IPS-18a (cell line): ENCODE measurements around the gene TMEM117.
"Not testable (repeated sequence)": the region's sequence is repeated elsewhere in the genome, so short reads cannot be mapped to it uniquely, and the experiment has no call there.

Source experiments
- H3K27ac ChIP-seq: one replicate; pipeline ENCODE4 v1.5.1; 2013; ENCODE audit warnings: low read length
- H3K27me3 ChIP-seq: one replicate; pipeline ENCODE4 v1.6.1; 2013; ENCODE audit warnings: mild to moderate bottlenecking, low read length; ENCODE audit not compliant: control insufficient read depth, insufficient read depth
- H3K36me3 ChIP-seq: one replicate; pipeline ENCODE4 v1.6.1; 2013; ENCODE audit warnings: low read depth, low read length; ENCODE audit not compliant: control insufficient read depth
- H3K4me1 ChIP-seq: one replicate; pipeline ENCODE4 v1.6.1; 2013; ENCODE audit warnings: low read depth, low read length; ENCODE audit not compliant: control insufficient read depth
- H3K4me3 ChIP-seq: one replicate; pipeline ENCODE4 v1.5.1; 2013; ENCODE audit warnings: low read length
- H3K9ac ChIP-seq: one replicate; pipeline ENCODE4 v1.6.1; 2013; ENCODE audit warnings: mild to moderate bottlenecking, low read length, moderate library complexity
- H3K9me3 ChIP-seq: one replicate; pipeline ENCODE4 v1.6.1; 2013; ENCODE audit warnings: low read depth, low read length; ENCODE audit not compliant: control insufficient read depth

Gene TMEM117

DNA sequence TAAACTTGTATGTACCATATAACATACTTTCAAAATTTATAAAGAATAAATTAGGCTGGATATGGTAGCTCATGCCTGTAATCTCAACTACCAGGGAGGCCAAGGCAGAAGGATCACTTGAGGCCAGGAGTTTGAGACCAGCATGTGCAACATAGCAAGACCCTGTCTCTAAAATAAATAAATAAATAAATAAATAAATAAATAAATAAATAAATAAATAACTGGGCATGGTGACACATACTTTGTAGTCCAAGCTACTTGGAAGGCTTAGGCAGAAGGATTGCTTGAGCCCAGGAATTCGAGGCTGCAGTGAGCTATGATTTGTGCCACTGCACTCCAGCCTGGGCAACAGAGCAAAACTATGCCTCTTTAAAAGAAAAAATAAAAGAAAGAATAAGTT, 359.8 kb downstream of the TMEM117 start:
- H3K27ac ChIP-seq, H3K4me1 ChIP-seq, H3K4me3 ChIP-seq, H3K9ac ChIP-seq, H3K27me3 ChIP-seq, H3K9me3 ChIP-seq, H3K36me3 ChIP-seq: not testable (repeated sequence)

DNA sequence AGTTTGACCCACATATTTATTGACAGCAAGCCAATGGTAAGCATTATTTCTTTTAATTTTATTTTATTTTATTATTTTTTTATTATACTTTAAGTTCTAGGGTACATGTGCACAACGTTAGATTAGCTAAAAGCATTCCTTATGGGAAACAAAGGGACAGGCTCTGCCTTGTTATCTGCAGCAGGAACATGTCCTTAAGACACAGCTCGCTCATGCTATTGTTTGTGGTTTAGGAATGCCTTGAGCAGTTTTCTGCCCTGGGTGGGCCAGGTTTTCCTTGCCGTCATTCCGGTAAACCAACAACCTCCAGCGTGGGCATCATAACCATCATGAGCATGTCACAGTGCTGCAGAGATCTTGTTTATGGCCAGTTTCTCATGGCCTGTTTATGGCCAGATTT, 370.2 kb downstream of the TMEM117 start:
- H3K9me3 ChIP-seq = peaks cover 8% of the 10 kb centered on the region
- H3K4me1 ChIP-seq = no peaks in the 10 kb centered on the region
- no peaks in the 10 kb centered on the region for H3K27me3 ChIP-seq
- no peak overlapping the region for H3K4me3 ChIP-seq
- H3K36me3 ChIP-seq = no peaks in the 10 kb centered on the region
- no peak overlapping the region for H3K27ac ChIP-seq
- no peak overlapping the region for H3K9ac ChIP-seq

DNA sequence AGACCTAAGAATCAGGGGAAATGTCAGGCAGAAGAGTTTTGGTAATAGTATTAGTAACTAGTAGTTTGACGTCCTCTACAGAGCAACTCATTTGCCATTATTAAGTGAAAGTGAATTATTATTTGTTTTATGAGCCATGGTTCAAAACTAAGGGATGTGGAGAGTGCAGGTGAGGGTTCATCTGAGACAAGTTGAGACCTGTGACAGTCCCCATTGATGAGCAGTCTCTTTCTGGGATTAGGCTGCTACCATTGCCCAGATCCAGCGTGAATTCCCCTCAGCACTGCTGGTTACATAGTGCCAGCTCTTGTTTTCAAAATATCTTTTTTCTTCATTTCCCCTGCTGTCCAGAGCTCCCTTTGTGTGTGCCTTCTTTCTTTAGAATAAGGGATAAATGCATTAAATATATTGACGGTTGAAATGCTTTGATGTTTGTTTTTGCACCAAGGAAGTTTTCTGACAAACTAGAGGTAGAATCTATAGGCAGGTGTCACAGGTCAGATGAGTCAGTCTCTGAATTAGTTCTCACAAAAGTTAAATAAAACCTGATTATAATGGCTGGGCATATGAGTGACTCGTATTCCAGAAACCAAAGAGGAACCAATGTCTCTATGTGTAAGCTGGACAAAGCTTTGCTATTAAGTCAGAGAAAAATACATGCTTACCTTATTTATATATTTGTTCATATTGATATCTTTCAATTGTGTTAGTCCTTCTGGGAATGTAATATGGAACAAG, 381.4 kb downstream of the TMEM117 start:
- Histone ChIP-seq H3K9me3 (no peaks in the 10 kb centered on the region), H3K27me3 (no peaks in the 10 kb centered on the region), H3K9ac (no peak overlapping the region), H3K36me3 (no peaks in the 10 kb centered on the region), H3K4me1 (no peaks in the 10 kb centered on the region), H3K4me3 (no peak overlapping the region), H3K27ac (no peak overlapping the region)

DNA sequence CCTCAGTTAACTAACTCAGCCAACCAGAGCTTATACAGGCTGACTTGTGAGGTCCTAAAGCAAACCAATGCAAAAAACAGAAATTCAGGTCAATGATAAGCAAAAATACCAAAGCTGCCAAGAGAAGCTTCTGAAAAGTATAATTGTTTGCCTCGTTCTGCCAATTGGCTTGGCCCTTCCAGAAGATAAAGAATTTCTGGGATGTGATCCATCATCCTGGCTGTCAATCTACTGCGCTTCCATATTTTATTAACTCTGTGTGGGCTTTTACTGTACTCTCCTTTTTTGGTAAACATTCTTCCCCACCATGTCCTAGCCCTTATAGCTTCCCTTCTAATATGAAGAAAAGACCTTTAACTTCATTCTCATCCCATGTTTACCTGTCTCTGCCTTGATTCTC, 387.9 kb downstream of the TMEM117 start:
- H3K9me3 ChIP-seq = no peaks in the 10 kb centered on the region
- H3K27ac ChIP-seq = no peak overlapping the region
- no peaks in the 10 kb centered on the region for H3K4me1 ChIP-seq
- no peaks in the 10 kb centered on the region for H3K36me3 ChIP-seq
- no peak overlapping the region for H3K4me3 ChIP-seq
- no peaks in the 10 kb centered on the region for H3K27me3 ChIP-seq
- H3K9ac ChIP-seq = no peak overlapping the region

DNA sequence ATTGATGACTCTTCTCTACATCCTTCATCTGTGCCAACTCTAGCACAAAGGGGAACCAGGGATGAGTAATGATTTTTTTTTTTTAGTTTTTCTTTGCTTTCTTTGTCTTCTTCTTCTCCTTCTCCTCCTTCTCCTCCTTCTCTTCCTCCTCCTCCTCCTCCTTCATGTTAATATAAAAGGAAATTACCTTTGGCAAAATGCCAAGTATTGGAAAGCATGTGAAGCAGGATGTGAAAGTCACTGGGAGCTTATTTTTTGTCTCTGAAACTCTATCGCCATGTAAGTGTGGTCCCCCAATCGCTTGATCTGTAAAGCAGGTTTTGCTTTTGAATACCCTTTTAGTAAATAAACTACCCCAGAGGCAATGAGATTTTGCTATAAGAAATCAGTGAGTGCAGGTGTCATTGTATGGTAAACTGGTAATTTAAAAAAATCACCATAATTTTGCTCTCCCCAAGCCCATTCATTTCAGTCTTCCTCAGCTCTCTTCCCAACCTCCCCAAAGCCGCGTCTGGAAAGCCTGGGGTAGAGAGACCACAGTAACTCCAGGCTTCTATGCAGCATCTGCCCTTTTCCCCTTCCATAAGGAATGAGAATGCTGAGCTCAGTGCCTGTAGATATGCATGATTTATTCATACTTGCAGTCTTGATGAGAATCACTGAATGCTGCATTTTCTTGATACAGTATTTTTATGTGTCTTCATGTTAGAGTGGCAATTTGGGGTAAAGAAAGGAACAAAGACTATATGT, 388.7 kb downstream of the TMEM117 start:
- no peaks in the 10 kb centered on the region for H3K27me3 ChIP-seq
- H3K36me3 ChIP-seq = no peaks in the 10 kb centered on the region

DNA sequence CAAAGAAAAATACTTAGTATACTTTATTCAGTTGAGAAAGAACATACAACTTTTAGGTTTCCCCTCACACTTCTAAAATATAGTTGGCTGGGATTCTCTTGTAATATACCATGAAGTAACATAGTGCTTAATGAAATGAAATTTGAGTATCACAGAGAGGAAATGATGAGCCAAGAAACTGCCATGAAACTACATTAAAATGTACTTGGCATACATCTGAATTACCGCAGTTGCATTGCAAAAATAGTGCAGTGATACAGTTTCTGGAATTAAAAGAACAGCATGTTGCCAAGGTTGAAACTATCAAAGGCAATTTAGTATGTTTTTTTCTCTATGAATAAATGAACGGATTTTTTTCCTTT, 389.2 kb downstream of the TMEM117 start:
- Histone ChIP-seq H3K27me3 (no peaks in the 10 kb centered on the region), H3K9ac (no peak overlapping the region), H3K9me3 (no peaks in the 10 kb centered on the region), H3K27ac (no peak overlapping the region), H3K4me3 (no peak overlapping the region), H3K36me3 (no peaks in the 10 kb centered on the region), H3K4me1 (peaks cover 4% of the 10 kb centered on the region)

More for the DNA sequence above, 388.7 kb downstream of the TMEM117 start:
- Histone ChIP-seq H3K27ac (no peak overlapping the region), H3K9me3 (no peaks in the 10 kb centered on the region), H3K9ac (no peak overlapping the region), H3K4me1 (no peaks in the 10 kb centered on the region), H3K4me3 (no peak overlapping the region)

DNA sequence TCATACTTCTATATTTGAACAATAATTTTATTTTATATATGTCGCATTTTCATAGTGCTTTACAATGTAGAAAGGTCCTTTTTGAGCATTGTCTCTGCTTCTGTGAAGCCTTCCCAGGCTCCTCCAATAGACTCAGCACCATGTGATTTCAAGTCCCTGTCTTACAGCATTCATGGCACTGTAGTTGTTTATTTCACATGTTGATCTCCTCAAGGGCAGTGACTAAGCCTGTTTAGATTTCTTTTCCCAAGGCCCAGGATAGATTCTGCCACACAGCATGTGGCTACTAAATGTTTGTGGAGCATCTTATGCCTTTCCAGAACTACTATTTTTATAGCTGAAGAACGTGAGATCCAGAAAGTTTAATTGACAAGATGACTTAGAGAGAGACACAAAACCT, 391.7 kb downstream of the TMEM117 start:
- H3K9me3 ChIP-seq = no peaks in the 10 kb centered on the region

DNA sequence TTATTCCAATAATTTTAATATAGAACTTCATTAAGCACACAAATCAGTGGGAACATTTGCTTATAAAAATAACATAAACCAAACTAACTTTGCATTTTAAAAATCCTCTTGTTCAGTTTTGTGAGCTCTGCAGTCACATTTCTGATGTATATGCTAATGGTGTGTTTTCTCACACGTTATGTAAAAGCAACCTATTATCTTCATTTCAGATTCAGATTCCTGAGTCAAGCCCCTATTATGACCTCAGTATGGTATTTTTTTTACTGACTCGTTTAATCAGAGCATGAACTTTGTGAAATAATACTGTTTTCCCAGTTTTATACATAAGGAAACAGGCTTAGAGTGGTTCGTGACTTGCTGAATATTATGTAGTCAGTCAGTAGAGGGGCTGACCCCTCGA, 394.0 kb downstream of the TMEM117 start:
- Histone ChIP-seq H3K27me3 (no peaks in the 10 kb centered on the region), H3K4me3 (no peak overlapping the region), H3K27ac (no peak overlapping the region), H3K9me3 (no peaks in the 10 kb centered on the region), H3K4me1 (peaks cover 8% of the 10 kb centered on the region), H3K9ac (no peak overlapping the region), H3K36me3 (no peaks in the 10 kb centered on the region)

More for the DNA sequence above, 391.7 kb downstream of the TMEM117 start:
- no peaks in the 10 kb centered on the region for H3K27me3 ChIP-seq
- no peaks in the 10 kb centered on the region for H3K36me3 ChIP-seq
- no peak overlapping the region for H3K4me3 ChIP-seq
- H3K27ac ChIP-seq = no peak overlapping the region
- peaks cover 8% of the 10 kb centered on the region for H3K4me1 ChIP-seq
- no peak overlapping the region for H3K9ac ChIP-seq

DNA sequence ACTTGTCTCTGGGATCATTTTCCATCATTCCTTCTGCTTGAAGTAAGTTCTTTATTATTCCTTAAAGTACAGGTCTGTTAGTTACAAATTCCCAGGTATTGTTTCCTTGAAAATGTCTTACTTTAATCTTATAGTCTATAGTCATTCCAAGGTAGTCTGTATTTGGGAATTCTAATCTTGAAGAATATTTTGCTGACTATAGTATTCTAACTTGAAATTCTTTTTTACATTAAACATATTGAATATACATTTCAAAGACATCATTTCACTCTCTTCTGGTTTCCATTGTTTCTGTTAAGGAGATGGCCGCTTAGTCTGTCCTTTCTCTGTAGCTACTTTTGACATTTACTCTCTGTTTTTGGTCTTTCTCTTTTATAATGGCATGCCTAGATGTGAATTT, 399.8 kb downstream of the TMEM117 start:
- no peak overlapping the region for H3K27ac ChIP-seq
- H3K4me1 ChIP-seq = no peaks in the 10 kb centered on the region
- H3K36me3 ChIP-seq = no peaks in the 10 kb centered on the region
- H3K4me3 ChIP-seq = no peak overlapping the region
- H3K9ac ChIP-seq = no peak overlapping the region
- no peaks in the 10 kb centered on the region for H3K27me3 ChIP-seq
- no peaks in the 10 kb centered on the region for H3K9me3 ChIP-seq

DNA sequence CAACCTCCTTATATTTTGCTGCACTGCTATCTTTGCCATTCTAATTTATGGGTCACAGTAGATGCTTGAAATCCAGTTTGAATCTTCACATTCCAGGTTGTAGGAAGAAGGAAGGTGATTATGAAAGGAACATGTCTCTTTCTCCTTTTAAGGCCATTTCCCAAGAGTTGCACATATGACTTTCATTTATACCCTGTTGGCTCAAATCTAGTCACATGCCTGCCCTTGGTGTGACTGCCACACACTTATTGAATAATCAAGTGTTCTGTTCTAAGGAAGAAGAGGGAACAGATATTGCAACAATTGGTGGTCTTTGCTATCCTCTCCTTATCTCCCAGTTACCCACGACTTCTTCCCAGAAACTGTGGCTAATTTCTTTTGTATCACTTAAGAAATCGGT, 404.3 kb downstream of the TMEM117 start:
- Histone ChIP-seq H3K9ac (no peak overlapping the region), H3K27me3 (no peaks in the 10 kb centered on the region), H3K9me3 (no peaks in the 10 kb centered on the region), H3K27ac (no peak overlapping the region), H3K36me3 (no peaks in the 10 kb centered on the region), H3K4me1 (no peaks in the 10 kb centered on the region), H3K4me3 (no peak overlapping the region)

DNA sequence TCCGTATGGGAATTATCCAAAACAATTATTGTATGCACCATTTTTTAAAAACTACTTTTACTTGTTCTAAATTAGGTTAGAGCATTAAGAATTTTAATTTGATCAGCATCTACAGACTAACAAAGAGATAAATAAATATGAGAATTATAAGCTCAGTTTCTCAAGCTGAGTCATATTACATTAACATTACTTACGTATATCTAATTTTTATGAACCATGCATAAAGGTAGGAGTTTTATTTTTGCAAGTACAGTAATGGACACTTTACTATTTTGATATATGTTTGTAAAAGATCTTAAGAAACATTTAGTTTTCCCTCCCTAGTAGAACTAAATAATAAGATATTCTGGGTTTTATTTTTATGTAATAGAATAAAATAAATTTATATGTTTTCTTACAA, 410.1 kb downstream of the TMEM117 start:
- no peak overlapping the region for H3K9ac ChIP-seq

More for the DNA sequence above, 410.1 kb downstream of the TMEM117 start:
- no peaks in the 10 kb centered on the region for H3K4me1 ChIP-seq
- no peak overlapping the region for H3K27ac ChIP-seq
- no peaks in the 10 kb centered on the region for H3K36me3 ChIP-seq
- H3K4me3 ChIP-seq = no peak overlapping the region
- H3K27me3 ChIP-seq = no peaks in the 10 kb centered on the region
- no peaks in the 10 kb centered on the region for H3K9me3 ChIP-seq
